Heart left ventricle (tissue), 13 donors: Measurements from ENCODE around the gene SIN3A.

Experiments used
- POLR2A ChIP-seq, 2 donors: fragments of 450-650 bp; IDR thresholded peaks; one replicate each; pipeline ENCODE4 v1.6.1; 2017; ENCODE audit warnings: antibody characterized with exemption in 2 of 2, mild to moderate bottlenecking in 2 of 2, moderate library complexity in 2 of 2
- TF ChIP-seq, protein P1 (sequence below), 12 donors: fragments of 200-600 bp; sonication (generic) in 4 of 12; IDR thresholded peaks; one replicate each; pipeline versions ENCODE4 v1.5.0 to v1.8.0; 2018 to 2022; ENCODE audit warnings: antibody characterized with exemption in 12 of 12, mild to moderate bottlenecking in 5 of 12
- donor health status: ischemic (EF 13 %, LVEDD 7.1; RV severe dilation, severe dysfunction).
- donor health status: DM: no; HTN: yes; CAD: no.
- donor health status: DM: no; HTN: no; CAD: no.
- donor health status: ischemic (EF 25% LVEDD 6.9; RV normal size, moderate dysfunction).
- donor health status: ischemic (EF 25% LVEDD 5.7; RV mildly dilated, moderate dysfunction).
- donor health status: ischemic (EF 35%, LVEDD 5.7; RV mildly dilated, moderate dysfunction).
- donor health status: nonischemic (EF 11% LVEDD 7.7; RV severe dilation, severe dysfunction).
- donor health status: DM: yes; HTN: yes; CAD: no.
- donor health status: PGD.
- donor health status: ischemic (EF 29% LVEDD 5.4; RV normal size, mild dysfunction).
- donor health status: nonischemic (EF 23%, LVEDD 6.1; RV moderate dilation, normal function).

DNA sequence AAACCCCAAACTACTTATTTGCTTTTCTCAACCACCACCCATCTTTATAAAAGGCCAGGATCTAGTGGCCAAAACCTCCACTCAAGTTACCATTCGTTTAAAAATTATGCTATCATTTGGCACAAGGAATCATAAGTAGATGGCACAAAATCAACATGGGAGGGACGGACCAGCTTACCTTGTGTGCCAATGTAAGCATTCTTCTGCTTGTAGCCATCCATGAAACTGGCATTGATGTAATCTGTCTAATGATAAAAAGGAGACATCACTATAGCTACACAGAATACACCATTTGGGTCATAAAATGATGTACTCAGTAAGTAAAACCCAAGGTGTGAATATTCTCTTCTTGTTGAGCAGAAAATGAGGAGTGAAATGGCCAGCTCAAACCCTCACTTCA is 28.2 kb upstream of the SIN3A start:
- TF ChIP-seq, protein P1, sequence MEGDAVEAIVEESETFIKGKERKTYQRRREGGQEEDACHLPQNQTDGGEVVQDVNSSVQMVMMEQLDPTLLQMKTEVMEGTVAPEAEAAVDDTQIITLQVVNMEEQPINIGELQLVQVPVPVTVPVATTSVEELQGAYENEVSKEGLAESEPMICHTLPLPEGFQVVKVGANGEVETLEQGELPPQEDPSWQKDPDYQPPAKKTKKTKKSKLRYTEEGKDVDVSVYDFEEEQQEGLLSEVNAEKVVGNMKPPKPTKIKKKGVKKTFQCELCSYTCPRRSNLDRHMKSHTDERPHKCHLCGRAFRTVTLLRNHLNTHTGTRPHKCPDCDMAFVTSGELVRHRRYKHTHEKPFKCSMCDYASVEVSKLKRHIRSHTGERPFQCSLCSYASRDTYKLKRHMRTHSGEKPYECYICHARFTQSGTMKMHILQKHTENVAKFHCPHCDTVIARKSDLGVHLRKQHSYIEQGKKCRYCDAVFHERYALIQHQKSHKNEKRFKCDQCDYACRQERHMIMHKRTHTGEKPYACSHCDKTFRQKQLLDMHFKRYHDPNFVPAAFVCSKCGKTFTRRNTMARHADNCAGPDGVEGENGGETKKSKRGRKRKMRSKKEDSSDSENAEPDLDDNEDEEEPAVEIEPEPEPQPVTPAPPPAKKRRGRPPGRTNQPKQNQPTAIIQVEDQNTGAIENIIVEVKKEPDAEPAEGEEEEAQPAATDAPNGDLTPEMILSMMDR (IDR thresholded peaks at IDR 0.05): no peak
- no peak for TF ChIP-seq POLR2A (IDR thresholded peaks at IDR 0.05)
